ENCODE data around the gene ZNF83. TPM values are rescaled to one million over a fixed set of nuclear protein-coding genes. Genes with fewer than 3 reads are reported as not detected.

Gene ZNF83
- total and polyA plus RNA-seq, 2 of the 4 experiments (the other 2 are of a cell fraction) = 32.9 to 36.9 TPM

GRCh38 chr19:52635786-52636570, 2.2 kb downstream of the ZNF83 start:
- Histone ChIP-seq H3K27me3 (ENCODE audit: control insufficient read depth, insufficient read depth, low read length) (no peaks in the 10 kb centered on the region), H3K9ac (ENCODE audit: low read depth, low read length) (no peak overlapping the region), H3K79me1 (ENCODE audit: low read depth in 1 of 2, low read length in 2 of 2) (peaks cover 14 to 18% of the 10 kb centered on the region in 2 experiments), H3K4me3 (ENCODE audit: insufficient read depth, low read depth, low read length) (no peak overlapping the region), H4K91ac (ENCODE audit: insufficient read depth, low read depth, low read length) (no peak overlapping the region), H3K9me3 (ENCODE audit: control insufficient read depth, insufficient read depth, low read length) (no peaks in the 10 kb centered on the region), H2BK5ac (ENCODE audit: low read depth, low read length, poor library complexity, severe bottlenecking) (no peak overlapping the region), H4K8ac (ENCODE audit: low read depth in 2 of 2, low read length in 2 of 2) (no peak overlapping the region), H4K5ac (ENCODE audit: low read depth, low read length) (no peak overlapping the region), H3K56ac (ENCODE audit: extremely low read depth, insufficient read depth, low read length) (no peak overlapping the region), H3K4me2 (ENCODE audit: low read depth, low read length) (no peak overlapping the region), H3K9me1 (ENCODE audit: insufficient read depth, low read length) (no peaks in the 10 kb centered on the region), H2AFZ (replicated peaks; ENCODE audit: low read length, poor library complexity) (no peak overlapping the region), H2AK5ac (ENCODE audit: low read depth, low read length) (no peak overlapping the region), H2BK120ac (ENCODE audit: low read depth, low read length) (no peak overlapping the region), H3K27ac (ENCODE audit: insufficient read depth, low read length) (no peak overlapping the region), H2BK20ac (ENCODE audit: low read depth, low read length) (no peak overlapping the region), H2AK9ac (replicated peaks; ENCODE audit: low read depth, low read length, poor library complexity) (no peak overlapping the region), H3K14ac (replicated peaks; ENCODE audit: low read depth, low read length) (no peak overlapping the region), H3K4me1 (ENCODE audit: control insufficient read depth, insufficient read depth, low read length) (peaks cover 3% of the 10 kb centered on the region; the same call in 1 of the 2 replicates), H4K20me1 (ENCODE audit: insufficient read depth, low read length) (no peaks in the 10 kb centered on the region), H3K23ac (ENCODE audit: low read depth, low read length) (no peak overlapping the region), H3K18ac (ENCODE audit: low read depth, low read length) (no peak overlapping the region), H3K4ac (ENCODE audit: low read depth, low read length) (no peak overlapping the region), H3K36me3 (ENCODE audit: control insufficient read depth, insufficient read depth, low read length) (peaks cover 3% of the 10 kb centered on the region), H2BK15ac (ENCODE audit: low read depth, low read length) (no peak overlapping the region)
- dilution Hi-C loops (cut with HindIII; ENCODE audit: low sequenced_read_pairs, unreplicated experiment) (no loop called here), in situ Hi-C loops (cut with MboI; ENCODE audit: low sequenced_read_pairs) (no loop called here), intact Hi-C loops (cut with micrococcal nuclease) (no loop called here)
- ChIA-PET CTCF (interaction anchor here (0.6 kb wide), 1 partner anchor 326 kb away, joined by 4 read pairs; no protein-coding TSS in a partner anchor), POLR2A (ENCODE audit: unreplicated experiment) (no interaction called here)
- DNase-seq (peak; percentile 20), ATAC-seq (ENCODE audit: low read depth) (no peak)
- BruUV-seq (replicated peaks) = no TSS peak
- TF ChIP-seq RAD21 (IDR thresholded peaks at IDR 0.05; ENCODE audit: low read length) (no peak), MAZ (IDR thresholded peaks at IDR 0.05; ENCODE audit: borderline replicate concordance, low read depth, low read length) (no peak), CHD1 (IDR thresholded peaks at IDR 0.05; ENCODE audit: low read depth, low read length) (no peak), ELK1 (IDR thresholded peaks at IDR 0.05; ENCODE audit: borderline replicate concordance, low read depth, low read length) (no peak), NFE2L2 (IDR thresholded peaks at IDR 0.05; ENCODE audit: low read depth, low read length) (no peak), MXI1 (IDR thresholded peaks at IDR 0.05; ENCODE audit: borderline replicate concordance, low read depth, low read length) (no peak), USF2 (IDR thresholded peaks at IDR 0.05; ENCODE audit: low read depth, low read length) (no peak), RCOR1 (IDR thresholded peaks at IDR 0.05; ENCODE audit: insufficient replicate concordance, low read length) (no peak), RFX5 (IDR thresholded peaks at IDR 0.05; ENCODE audit: low read depth, low read length) (no peak), FOS (IDR thresholded peaks at IDR 0.05; ENCODE audit: low read depth, low read length) (no peak), CEBPB (IDR thresholded peaks at IDR 0.05; ENCODE audit: low read depth, low read length) (no peak), BHLHE40 (IDR thresholded peaks at IDR 0.05; ENCODE audit: low read depth, low read length) (no peak), CTCF (conservative IDR thresholded peaks at IDR 0.05; ENCODE audit: low read depth, low read length) (no peak), POLR2A (IDR thresholded peaks at IDR 0.05; ENCODE audit: low read depth, low read length) (no peak), SMC3 (IDR thresholded peaks at IDR 0.05; ENCODE audit: low read depth, low read length) (no peak)
- no CpG with 5 or more reads among the region's 11 CpGs for WGBS, 2 experiments (ENCODE audit: extremely low coverage in 2 of 2, insufficient read length in 1 of 2)
